HG03039 (cell line): Measurements from ENCODE around the gene ARHGEF18.

Experiments used
- ATAC-seq: cut with Tn5 transposase; IDR thresholded peaks from one replicate; pipeline ENCODE4 v1.9.1; 2021; ENCODE audit warnings: mild to moderate bottlenecking, moderate library complexity; ENCODE audit not compliant: unreplicated experiment

The ARHGEF18 gene

GRCh38 chr19:7381073-7381390 lies 32.3 kb downstream of the ARHGEF18 start:
- no peak for ATAC-seq

- ATAC-seq: no peak
These were observed 34.0 kb downstream of the ARHGEF18 start for GRCh38 chr19:7382694-7383093.

- no peak for ATAC-seq
These were observed 34.5 kb downstream of the ARHGEF18 start for GRCh38 chr19:7383284-7383683.

GRCh38 chr19:7385062-7385461 lies 36.3 kb downstream of the ARHGEF18 start:
- ATAC-seq: no peak

GRCh38 chr19:7386308-7386707 lies 37.6 kb downstream of the ARHGEF18 start:
- no peak for ATAC-seq

GRCh38 chr19:7386769-7387168 lies 38.0 kb downstream of the ARHGEF18 start:
- ATAC-seq: no peak

- no peak for ATAC-seq
These were observed 42.5 kb downstream of the ARHGEF18 start for GRCh38 chr19:7391218-7391670.

GRCh38 chr19:7393459-7393858 lies 44.7 kb downstream of the ARHGEF18 start:
- no peak for ATAC-seq

- ATAC-seq: no peak
These were observed 45.4 kb downstream of the ARHGEF18 start for GRCh38 chr19:7393939-7394730.

GRCh38 chr19:7394731-7395359 lies 46.1 kb downstream of the ARHGEF18 start:
- ATAC-seq: peak; percentile 67

GRCh38 chr19:7395360-7396066 lies 46.8 kb downstream of the ARHGEF18 start:
- ATAC-seq: peak; percentile 15

- no peak for ATAC-seq
These were observed 49.0 kb downstream of the ARHGEF18 start for GRCh38 chr19:7397687-7398086.
